GM19452 (cell line): ENCODE data around the gene WDPCP.
"Not testable (repeated sequence)": the region's sequence is repeated elsewhere in the genome, so short reads cannot be mapped to it uniquely, and the experiment has no call there.

Source experiments
- ATAC-seq: cut with Tn5 transposase; IDR thresholded peaks from one replicate; pipeline ENCODE4 v1.9.1; 2021; ENCODE audit not compliant: unreplicated experiment

The WDPCP gene

DNA sequence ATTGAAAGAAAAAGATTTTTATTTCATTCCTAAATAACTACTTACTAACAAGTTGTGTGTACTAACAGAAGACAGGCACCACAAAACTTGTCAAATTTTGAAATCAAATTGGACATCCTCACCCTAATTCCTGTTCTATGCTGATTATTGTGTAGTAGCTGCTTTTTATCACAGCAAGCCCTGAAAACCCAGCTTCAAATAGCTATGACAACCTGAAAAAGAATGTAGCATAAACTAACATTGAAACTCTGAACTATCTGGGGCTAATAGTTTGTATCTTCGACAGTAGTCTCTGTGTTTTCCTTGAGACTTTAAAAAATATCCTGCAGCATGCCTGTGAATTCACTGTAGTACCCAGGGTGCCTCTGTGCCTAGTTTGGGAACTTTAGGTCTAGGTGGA, 122.6 kb downstream of the WDPCP start:
- ATAC-seq = no peak

DNA sequence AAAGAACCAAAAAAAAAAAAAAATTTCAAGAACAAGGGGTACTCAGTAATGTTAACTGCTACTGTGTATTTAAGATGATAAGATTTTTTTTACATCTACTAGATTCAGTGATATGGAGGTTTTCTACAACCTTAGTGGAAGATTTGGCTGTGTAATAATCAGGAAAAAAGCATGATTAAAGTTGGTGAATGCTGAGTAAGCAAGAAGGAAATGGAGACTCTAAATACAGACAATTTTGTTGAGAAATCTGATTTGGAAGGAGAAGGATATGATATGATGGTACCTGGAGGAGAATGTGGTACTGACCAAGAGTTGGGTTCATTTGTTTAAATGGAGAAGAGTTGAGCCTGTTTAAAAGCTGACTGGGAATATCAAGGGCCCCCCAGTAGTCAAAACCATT, 125.1 kb downstream of the WDPCP start:
- ATAC-seq = no peak

DNA sequence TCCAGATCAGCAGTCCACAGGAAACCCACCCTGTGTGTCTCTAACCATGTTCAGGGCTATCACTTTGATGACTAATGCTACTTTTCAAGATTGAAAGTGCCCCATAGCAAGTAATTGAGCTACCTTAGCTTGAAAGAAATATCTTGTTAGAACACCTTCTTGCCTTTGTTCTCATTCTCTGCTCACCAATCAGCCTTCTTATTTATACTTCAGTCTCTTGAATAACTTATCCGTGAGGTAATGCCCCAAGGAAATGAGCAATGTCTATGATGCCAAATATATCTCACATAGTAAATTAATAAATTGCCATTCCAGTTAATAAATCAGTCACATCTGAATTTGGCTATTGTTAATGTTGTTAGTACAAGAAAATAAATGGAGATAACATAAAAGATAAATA, 141.6 kb downstream of the WDPCP start:
- no peak for ATAC-seq

DNA sequence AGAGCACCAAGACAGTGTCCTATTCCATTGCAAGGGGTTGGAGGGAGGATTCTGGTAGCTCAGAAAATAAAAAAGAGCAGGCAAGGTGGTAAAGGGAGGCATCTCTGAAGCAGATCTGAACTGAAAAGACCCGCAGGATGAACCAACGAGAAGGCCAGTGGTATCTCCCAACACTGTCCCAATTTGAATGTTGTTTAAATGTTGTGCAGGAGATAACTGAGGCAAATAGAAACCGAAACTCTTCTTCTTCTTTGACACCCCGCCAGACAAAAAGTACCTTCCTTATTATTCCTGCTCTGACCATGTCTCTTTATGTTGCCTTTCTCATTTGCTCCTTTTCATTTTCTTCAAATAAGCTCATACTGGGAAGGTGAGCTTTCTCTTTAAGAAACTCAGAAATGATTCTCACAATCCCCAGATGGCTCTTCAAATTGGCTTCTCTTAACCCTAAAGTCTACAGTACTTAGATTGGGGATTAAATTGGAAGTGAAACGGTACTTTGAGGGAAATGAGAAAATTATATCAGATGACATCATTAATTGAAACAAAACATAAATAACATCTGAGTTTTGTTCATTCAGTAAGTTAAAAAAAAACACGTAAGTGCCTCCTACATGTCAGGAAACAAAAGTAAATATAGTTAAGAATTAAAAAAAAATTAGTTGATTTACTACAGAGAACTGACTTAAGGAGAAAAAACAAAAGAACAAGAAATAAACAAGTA, 143.6 kb downstream of the WDPCP start:
- ATAC-seq = no peak

DNA sequence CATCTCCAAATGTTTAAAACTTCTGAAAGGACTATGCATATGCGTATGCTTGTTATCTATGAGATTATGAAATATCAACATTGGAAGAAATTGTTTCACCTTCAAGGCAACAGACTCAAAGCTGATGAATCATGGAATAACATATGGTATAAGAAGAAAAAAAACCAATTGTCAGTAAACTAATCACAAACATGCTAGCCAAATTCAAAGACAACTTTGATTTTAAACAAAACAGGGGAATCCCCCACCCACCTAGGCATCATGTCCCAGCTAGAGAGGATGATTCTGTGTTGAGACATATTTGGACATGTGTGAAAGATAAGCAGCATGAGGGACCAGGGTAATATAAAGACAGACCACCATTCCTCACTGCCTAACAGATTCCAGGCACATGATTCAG, 147.7 kb downstream of the WDPCP start:
- ATAC-seq = no peak

DNA sequence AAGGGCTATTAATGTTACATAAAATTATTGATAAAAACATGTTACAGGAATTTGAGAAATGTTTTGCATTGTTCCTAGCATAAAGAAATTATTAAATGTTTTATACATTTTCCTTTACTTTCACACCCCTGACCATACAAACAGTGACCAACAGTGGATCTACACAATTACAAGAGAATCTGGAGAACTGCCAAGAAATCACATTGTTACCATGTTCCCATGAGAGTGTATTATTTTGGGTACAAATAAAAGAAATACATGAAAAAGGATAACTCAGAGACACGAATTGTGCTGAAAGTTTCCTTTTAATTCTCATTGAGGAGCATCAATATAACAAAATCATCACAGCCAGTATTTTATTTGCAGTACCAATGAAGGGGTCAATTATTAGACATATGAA, 150.1 kb downstream of the WDPCP start:
- ATAC-seq = no peak

DNA sequence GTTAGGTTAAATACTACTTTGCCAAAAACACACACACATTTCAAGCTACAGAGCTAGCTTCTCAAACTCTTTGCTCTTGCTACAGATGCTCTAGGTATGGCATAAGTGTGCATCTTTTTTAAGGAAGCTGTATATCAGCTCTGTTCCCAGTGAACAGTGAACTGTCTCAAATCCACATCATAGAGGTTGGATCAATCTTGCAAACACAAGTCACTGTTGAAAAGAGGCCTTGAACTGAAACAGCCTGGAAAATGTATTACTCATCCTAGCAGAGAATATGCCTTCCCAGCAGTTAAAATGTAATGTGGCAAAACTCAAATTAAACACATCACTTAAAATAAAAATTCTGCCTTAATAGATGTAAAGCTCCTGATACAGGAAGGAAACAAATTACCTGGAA, 151.8 kb downstream of the WDPCP start:
- no peak for ATAC-seq

DNA sequence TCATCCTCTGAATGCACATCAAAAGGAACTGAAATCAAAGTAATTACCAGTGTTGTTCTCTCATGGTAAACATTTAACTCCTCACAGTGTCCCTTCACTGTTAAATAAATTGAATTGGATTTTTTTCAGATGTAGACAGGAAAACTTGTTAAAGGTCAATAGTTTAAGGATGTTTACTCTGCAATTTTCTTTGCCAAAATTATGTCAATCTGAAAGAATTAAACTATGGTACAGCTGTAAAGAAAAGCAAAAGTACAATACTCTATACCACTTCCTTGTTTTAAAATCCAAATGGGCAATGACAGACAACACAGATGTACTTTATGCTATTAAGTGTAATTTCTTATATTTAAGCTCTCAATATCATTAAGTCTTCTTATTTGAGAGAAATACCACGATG, 153.2 kb downstream of the WDPCP start:
- ATAC-seq = no peak

DNA sequence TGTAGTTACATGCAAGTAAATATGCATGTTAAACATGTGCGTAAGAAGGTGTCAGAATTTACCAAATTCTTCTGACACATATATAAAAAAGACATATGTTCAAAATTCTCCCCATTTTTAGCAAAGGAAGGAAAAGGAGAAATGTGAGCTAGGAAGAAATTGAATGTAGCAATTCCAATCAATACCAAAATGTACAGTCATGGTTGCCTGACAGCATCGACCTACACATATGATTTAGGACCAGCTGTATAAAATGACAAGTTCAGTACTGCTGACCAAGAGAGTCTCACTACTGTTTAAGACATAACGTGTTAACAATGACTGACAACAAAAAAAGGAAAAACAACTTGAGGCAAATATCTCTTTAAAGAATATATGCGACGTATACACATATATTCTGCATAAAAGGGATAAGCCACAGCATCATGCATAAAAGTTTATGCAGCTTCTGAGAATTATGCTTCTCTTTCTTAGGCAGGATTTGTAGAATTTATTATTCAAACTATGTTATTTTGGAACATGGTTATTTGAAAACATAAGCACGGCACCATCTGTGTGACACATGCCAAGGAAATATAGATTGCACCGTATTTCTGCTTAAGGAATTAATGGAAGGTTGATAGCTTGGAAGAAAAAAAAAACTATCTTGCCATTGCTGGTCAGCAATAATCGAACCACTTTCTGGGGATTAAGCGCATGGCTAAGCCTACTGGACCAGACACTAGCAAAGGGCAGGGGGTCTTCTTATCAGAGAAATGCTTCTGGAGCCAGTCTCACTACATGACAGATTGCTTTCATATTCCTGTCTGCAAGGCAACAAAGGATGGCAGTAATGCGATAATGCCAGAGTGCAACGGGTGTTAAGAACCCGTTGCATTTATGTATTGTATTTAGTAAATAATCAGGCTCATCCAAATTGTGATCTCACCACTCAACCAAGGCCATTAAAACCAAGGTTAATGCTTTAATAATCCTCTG, 154.0 kb downstream of the WDPCP start:
- no peak for ATAC-seq

DNA sequence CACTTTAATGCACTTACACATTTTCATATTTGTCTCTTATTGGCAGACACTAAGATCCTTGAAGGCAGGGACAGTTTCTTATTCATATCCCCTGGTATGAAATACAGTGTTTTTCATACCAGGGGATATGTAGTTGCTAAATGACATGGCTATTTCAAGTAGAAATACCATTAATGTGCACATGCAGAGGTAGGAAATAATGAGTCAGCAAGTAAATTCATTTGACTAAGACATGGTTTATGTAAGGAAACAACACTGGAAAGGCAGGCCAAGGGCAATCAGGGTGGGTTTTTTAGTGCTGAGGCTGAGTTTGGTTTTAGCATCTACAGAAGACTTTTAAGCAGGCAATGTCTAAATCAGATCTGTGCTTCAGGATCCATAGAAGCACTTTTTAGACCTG, 155.9 kb downstream of the WDPCP start:
- no peak for ATAC-seq

DNA sequence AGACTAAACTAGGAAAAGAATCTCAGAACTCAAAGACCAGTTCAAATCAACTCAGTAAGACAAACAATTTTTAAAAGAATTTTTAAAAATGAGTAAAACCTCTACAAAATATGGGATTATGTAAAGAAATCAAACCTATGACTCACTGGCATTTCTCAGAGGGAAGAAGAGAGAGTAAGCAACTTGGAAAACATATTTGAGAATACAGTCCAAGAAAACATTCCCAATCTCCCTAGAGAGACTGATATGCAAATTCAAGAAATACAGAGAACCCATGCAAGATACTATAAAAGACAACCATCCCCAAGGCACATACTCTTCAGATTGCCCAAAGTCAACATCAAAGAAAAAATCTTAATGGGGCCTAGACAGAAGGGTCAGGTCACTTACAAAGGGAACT, 162.7 kb downstream of the WDPCP start:
- ATAC-seq = no peak

DNA sequence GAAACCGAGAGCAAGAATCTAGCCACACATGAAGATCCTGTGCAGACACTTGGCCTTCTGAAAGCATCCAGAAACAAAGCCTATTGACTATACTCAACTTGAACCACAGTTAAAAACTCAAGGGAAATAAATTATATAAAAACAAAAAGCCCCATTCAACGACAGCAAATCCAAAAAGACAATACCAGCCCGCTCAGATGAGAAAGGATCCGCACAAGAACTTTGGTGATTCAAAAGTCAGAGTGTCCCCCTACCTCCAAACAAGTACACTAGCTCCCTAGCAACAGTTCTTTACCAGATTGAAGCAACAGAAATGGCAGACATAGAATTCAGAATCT, 163.2 kb downstream of the WDPCP start:
- no peak for ATAC-seq

DNA sequence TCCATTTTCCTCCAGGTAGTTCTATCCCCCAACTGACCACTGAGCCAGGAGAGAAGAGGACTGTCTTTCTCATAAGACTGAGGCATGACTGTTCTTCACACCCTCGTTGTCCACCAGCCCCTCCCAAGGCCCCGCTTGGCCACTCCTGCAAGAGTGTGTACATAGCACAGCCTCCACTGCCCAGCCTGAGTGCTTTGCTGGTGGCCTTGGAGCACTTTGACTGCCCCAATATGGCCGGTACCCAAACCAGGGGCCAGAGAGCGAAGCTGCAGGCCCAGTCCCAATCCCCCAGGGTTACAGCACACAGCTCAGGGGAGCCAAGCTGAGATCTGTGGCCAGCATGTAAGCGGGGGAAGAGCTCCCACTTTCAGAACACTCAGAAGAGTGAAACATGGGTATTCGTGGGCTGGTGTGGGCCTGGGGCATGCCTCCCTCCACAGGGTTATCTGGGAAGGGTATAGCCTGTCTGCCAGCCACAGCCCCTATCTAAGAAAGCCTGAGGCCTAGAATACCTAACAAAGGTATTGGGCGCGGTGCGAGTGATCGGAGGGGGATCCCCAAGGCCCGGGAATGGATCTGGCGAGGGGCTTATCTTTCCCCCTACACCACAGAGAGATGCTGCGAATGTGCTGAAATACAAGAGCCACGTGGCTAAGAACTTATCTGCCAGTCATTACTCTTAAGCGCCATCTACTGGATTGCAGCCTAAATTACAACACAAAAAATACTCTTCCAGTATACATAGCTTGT, 163.8 kb downstream of the WDPCP start:
- peak; percentile 82 for ATAC-seq

DNA sequence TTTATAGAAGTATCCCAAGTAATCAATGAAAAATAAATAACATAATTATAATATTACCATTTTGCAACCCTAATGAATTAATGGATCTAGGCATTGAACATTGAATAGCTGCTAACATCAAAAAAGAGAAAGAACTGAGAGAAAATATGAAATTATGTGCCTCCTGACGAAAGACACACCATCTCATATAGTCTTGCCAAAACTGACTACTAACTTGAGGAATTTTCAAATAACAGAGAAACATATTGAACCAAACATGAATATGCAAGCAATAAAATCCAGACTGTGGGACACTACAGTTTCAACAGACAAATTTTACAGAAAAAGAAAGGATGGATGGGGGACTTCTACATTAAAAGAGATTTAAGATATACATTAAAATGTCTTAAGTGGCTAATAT, 165.7 kb downstream of the WDPCP start:
- no peak for ATAC-seq

DNA sequence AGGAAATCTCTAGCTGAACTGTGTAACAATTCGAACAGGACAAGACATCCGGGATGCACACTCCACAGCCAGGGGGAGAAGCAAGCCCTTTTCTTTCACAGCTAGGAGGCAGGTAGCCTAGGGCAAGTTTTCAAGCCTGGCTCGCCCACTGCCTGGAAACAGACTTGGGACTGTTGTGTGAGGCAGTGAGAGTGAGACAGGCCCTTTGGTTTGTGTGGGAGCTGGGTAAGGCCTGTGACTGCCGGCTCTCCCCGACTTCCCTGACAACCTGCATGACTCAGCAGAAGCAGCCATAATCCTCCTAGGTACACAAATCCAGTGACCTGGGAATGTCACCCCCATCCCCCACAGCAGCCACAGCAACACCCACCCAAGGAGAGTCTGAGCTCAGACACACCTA, 179.7 kb downstream of the WDPCP start:
- no peak for ATAC-seq

DNA sequence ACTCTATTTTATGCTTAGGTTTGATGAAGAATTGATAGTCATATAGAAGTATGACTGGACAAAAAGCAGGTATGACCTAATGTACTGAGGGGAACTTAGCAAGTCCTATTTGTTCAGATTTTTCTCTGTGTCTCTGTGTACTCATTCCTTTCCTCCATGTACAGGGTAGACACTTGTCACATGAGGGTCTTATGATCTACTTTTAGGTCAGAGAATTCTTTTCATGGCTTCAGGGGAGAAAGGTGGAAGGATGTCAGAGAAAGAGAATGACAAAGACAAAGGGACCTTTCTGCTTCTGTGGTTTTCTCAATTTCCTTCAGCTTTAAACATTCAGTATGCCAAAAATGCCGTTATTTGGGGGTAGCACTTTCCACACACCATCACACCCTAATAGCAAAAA, 181.6 kb downstream of the WDPCP start:
- no peak for ATAC-seq

DNA sequence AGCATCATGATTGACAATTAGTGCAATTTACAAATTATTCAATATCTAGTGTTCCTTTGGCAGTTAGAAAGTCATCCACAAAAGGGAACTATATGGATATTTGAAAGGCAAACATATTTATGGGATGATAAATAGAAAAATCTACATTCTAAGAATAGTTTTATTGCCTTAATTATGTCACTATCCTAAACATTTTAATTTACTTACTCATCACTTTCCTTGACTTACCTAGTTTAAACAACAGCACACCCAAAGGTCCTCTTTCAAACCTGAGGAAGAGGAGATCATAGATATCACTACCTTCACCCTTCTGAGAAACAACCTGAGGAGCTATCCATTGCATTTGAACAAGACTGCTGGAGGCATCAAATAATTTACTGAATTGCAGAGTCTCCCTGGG, 184.5 kb downstream of the WDPCP start:
- no peak for ATAC-seq

DNA sequence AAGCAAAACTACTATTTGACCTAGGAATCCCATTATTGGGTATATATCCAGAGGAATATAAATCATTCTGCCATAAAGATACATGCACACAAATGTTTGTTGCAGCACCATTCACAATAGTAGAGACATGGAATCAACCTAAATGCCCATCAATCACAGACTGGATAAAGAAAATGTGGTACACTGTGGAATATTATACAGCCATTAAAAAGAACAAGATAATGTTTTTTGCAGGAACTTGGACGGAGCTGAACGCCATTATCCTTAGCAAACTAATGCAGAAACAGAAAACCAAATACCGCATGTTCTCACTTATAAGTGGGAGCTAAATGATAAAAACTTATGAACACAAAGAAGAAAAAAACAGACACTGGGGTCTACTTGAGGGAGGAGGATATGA, 185.4 kb downstream of the WDPCP start:
- not testable (repeated sequence) for ATAC-seq

DNA sequence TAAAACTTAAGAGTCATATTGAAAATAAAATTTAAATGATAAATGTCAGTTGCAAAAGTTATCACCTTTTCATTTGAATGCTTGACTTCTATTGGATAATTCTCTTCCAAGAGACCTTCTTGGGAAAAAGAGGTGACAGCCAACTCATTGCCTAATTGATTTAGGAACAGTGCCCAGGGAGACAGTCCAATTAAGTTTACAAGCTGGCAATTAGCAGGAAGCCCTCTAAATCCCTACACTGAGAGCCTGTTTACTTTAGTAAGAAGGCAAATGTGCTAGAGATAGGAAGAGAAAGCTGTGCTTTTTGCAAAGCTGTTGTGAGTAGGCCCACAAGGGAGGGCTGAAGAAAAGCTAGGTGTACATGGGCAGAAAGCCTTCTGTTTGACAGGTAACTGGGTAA, 189.1 kb downstream of the WDPCP start:
- ATAC-seq = no peak

DNA sequence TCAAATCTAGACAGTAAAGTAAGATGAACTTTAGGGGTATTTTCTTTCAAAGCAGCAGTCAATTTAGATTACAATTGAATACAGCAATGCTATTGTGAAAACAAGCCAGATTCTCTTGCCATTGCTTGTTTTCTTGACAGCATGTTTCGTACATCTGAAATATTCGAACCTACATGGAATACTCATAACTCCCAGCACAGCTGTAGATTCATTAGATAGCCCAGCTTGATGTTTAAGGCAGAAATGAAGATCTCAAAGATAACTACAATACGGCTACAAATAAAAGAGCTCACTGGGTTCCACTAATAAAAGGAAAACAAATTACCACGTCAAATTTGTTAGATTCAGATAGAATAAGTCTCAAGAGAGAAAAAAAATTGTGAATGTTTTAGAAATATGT, 208.8 kb downstream of the WDPCP start:
- ATAC-seq = no peak

DNA sequence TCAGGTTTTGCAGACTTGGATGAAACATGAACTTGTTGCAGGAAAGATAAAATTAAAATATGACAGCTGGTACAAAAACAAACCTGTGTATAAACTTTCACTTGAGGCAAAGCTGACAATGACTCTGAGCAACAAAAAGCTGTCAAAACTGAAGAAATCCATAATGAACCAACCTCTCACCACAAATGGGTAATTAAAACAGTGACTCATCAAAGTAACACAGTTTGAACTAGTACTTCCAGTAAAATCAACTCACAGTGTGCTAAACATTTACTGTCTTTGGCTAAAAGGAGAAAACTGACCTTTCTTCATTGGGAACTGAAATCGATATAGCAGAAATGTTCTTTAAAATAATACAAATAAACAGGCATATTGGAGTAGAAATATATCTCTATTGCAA, 209.7 kb downstream of the WDPCP start:
- no peak for ATAC-seq

DNA sequence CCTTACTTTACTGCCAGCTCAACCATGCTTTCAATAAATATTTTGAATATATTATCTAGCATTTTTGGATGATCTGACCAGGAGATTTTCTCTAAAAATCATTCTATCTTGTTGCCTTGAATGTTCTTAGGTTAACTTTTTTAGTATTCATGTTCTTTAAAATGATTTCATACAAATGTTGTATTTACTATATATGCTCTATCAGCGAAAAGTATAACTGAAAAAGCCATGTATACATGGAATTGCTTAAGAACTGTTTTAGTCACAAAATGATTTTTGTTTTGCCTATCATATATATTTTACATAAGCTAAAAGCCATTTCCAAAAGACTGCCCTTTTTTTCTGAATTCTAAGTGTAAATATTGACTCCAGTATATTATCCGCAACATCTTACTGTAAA, 213.9 kb downstream of the WDPCP start:
- ATAC-seq = no peak
